OCI-LY7 (cell line): ENCODE measurements around the gene CAPN9.

Experiments
- EZH2phosphoT487 ChIP-seq: fragments of 200-600 bp; sonication (generic); IDR thresholded peaks from 2 replicates; pipeline ENCODE4 v1.6.1; 2018; ENCODE audit warnings: low read depth, borderline replicate concordance, mild to moderate bottlenecking, mixed run types, antibody characterized with exemption, low read length, moderate library complexity, mixed read lengths
- TF ChIP-seq, protein P1 (sequence below): fragments of 200-600 bp; sonication (generic); conservative IDR thresholded peaks from 2 replicates; pipeline ENCODE4 v1.5.1; 2014; ENCODE audit warnings: mild to moderate bottlenecking, antibody characterized with exemption, low read length, moderate library complexity, mixed read lengths

- no peak for TF ChIP-seq EZH2phosphoT487
- TF ChIP-seq, protein P1, sequence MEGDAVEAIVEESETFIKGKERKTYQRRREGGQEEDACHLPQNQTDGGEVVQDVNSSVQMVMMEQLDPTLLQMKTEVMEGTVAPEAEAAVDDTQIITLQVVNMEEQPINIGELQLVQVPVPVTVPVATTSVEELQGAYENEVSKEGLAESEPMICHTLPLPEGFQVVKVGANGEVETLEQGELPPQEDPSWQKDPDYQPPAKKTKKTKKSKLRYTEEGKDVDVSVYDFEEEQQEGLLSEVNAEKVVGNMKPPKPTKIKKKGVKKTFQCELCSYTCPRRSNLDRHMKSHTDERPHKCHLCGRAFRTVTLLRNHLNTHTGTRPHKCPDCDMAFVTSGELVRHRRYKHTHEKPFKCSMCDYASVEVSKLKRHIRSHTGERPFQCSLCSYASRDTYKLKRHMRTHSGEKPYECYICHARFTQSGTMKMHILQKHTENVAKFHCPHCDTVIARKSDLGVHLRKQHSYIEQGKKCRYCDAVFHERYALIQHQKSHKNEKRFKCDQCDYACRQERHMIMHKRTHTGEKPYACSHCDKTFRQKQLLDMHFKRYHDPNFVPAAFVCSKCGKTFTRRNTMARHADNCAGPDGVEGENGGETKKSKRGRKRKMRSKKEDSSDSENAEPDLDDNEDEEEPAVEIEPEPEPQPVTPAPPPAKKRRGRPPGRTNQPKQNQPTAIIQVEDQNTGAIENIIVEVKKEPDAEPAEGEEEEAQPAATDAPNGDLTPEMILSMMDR = no peak
Observed at GRCh38 chr1:230763927-230764591, 16.9 kb downstream of the CAPN9 start.
